Ramos (cell line): ENCODE data around the gene NOSIP.

ENCODE experiments used
- in situ Hi-C: fragments of 300-500 bp; cut with MboI; formaldehyde crosslinking; loops from one replicate; pipeline ENCODE4 v1.14.3; 2022; ENCODE audit warnings: low sequenced_read_pairs; ENCODE audit not compliant: unreplicated experiment

NOSIP gene

DNA sequence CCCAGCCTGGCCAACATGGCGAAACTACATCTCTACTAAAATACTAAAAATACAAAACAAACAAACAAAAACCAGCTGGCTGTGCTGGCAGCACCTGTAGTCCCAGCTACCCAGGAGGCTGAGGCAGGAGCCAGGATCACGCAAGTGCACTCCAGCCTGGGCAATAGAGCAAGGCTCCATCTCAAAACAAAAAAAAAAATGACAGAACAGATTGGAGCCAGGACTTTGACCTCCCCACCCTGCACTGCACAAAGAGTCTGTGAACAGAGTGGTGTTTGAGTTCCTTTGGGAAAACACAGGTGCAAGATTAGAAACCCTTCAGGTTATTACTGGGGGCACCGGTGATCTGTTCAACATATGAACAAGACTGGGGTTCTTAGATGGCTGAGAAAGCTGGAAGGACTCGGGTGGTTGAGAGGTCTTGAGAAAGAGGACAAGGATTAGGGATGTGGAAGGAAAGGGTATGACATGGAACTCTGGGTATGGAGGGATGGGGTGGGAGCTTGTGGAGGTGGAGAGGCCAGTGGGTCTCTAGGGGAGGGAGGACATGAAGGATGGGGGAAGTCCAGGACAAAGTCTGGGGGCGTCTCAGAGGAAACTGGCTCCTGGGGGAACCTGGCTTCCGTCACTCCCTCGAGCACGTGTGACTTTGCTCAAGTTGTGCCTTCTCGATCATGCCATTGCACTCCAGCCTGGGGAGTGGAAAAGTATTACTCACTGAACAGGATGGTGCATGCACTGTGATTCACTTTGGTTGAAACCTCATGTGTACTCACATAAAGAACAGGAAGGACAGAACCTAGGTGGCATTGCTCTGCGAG, 26.7 kb downstream of the NOSIP start:
- in situ Hi-C loops: no loop called here

DNA sequence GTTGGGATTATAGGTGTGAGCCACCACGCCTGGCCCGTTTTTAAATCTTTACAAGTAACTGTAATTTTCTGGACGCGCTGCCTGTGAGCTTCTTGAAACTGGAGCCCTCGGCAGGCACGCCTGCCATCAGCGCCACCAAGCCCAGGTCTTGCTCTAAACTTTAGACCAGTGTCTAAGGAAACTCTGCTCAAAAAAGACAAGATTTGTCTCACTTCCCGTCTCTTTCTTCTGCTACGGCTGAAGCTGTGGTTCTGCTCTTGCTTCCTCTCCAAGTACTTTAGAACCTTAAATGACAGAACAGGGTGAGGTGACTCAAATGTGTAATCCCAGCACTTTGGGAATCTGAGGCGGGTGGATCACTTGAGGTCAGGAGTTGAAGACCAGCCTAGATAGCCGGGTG, 27.6 kb downstream of the NOSIP start:
- in situ Hi-C loops: no loop called here

DNA sequence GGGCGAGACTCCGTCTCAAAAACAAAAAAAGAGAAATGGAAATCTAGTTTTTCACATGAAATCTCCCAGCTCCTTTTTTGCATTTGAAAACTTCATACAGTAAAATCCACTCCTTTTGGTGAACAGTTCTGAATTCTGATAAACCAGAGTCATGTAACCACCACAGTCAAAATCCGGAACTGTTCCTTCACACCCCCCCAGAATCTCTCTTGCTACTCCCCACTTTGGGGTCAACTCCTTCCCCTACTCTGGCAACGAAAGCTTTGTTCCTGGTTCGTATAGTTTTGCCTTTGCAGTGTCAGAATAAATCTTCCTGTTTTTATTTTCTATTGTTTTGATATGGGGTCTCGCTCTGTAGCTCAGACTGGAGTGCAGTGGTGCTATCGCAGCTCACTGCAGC, 28.8 kb downstream of the NOSIP start:
- in situ Hi-C loops: no loop called here

DNA sequence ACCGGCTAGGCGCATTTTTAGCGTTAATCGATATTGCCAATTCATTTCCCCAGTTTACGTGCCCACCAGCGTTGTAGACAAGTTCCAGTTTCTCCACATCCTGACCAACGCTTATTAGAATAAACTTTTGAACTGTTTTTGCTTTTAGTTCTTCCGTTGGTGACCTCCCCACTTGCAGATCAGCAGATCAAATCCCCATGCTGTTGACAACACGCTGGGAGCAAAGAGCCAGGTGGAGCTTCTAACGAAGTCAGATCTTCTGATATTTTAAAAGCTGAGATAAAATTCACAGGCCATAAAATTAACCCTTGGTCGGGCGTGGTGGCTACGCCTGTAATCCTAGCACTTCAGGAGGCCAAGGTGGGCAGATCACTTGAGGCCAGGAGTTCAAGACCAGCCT, 31.3 kb downstream of the NOSIP start:
- in situ Hi-C loops: no loop called here

DNA sequence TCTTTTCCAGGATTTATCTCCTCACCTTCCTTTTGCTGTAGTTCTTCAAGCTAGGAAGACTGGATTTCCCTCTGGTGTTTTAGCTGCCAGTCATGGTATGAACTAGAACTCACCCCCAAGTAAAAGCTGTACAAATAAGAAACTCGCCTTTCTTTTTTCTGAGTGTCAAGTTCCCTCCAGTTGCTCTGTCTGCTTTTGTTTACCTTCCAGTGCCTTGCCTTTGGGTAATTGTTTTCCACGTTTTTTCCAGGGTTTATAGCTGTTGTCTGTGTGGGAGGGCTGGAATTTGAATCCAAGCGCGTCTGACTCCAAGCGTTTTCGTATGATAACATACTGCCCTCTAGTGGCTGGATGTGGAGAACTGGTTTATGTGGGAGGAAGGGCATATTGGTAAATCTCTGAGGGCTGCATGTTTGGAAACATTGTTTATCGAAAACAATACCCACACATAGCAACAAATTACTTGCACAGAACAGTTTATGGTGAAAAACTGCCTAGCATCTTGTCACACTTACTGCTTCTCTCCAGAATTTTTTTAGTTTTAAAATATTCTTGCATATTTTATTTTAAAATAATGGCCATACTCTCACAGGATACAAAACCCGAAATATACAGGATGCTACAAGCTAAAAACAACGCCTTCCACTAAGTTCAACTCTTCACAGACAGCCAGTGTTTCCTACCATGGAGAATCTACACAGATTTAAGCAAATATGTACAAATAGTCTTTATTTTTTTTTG, 33.4 kb downstream of the NOSIP start:
- in situ Hi-C loops: no loop called here

DNA sequence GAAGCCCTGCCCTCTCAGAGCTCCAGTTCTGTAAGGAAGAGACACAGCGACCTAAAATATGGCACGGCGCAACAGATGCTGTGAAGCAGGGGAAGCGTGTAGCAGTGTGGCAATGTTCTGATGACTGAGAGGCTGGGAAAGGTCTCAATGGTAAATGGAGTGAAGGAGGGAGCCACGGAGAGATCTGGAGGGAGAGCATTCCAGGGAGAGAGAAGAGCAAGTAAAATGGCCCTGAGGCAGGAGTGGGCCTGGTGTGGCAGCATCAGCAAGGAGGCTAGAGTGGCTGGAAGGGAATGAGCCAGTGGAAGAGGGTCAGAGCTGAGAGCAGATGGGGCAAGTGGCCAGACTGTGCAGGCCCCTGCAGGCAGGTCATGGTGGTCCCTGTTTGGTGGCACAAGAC, 36.2 kb downstream of the NOSIP start:
- in situ Hi-C loops: loop anchor here (5.0 kb wide), 1 partner anchor 37 kb away; no protein-coding TSS in a partner anchor

DNA sequence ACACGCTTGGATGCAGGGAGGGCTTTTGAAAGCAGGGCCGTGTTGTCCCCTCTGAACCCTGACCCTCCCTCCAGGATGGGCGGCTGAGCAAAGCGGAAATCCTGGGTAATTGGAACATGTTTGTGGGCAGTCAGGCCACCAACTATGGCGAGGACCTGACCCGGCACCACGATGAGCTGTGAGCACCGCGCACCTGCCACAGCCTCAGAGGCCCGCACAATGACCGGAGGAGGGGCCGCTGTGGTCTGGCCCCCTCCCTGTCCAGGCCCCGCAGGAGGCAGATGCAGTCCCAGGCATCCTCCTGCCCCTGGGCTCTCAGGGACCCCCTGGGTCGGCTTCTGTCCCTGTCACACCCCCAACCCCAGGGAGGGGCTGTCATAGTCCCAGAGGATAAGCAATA, 37.3 kb downstream of the NOSIP start:
- in situ Hi-C loops: loop anchor here (5.0 kb wide), 1 partner anchor 36 kb away; no protein-coding TSS in a partner anchor

DNA sequence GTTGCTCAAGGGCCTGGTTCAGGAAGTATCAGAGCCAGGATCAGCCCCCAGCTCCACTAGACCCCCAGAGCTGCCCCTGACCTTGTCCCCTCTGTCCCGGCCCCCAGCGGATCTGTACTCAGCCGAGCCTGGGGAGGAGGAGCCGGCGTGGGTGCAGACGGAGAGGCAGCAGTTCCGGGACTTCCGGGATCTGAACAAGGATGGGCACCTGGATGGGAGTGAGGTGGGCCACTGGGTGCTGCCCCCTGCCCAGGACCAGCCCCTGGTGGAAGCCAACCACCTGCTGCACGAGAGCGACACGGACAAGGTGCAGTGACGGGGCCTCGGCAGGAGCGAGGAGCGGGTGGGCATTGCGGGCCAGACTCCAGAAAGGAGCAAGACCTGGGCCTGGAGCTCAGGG, 37.9 kb downstream of the NOSIP start:
- in situ Hi-C loops: loop anchor here (5.0 kb wide), 1 partner anchor 35 kb away; no protein-coding TSS in a partner anchor

DNA sequence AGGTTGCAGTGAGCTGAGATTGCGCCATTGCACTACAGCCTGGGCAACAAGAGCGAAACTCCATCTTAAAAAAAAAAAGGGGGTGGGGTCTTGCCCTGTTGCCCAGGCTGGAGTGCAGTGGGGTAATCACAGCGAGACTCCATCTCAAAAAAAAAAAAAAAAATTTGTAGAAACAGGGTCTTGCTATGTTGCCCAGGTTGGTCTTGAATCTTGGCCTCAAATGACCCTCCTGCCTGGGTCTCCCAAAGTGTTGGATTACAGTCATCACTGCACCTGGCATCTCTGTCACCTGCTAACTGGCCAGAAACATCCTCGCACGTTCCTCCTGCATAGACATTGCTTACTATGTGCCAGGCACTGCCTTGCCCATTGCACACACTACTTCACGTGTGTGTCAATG, 38.4 kb downstream of the NOSIP start:
- in situ Hi-C loops: loop anchor here (5.0 kb wide), 1 partner anchor 35 kb away; no protein-coding TSS in a partner anchor

DNA sequence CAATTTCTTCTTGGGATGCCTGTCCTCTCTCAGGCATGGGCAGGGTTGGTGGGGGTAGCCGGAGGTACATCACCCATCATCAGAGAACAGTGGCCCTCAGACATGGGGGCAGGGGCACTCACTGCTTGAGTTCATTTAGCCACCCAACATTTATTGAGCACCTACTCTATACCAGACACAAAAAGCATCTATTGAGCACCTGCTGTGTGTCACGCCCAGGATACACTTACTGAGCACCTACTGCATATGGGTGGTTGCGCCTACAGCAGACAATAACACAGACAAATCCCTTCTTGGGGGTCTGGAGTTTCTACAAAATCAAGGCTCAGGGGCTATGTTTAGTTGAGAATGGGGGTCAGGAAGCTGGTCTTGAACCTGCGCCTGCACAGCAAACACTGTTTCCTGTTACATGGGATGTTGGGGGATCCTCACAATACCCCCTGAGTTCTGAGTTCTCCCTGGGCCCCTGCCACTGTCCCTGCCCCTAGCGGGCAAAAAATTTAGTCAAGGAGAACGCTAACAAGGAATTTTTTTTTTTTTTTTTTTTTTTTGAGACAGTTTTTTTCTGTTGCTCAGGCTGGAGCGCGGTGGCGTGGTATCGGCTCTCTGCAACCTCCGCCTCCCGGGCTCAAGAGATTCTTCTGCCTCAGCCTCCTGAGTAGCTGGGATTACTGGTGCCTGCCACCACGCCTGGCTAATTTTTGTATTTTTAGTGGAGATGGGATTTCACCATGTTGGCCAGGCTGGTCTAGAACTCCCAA, 41.0 kb downstream of the NOSIP start:
- in situ Hi-C loops: no loop called here

DNA sequence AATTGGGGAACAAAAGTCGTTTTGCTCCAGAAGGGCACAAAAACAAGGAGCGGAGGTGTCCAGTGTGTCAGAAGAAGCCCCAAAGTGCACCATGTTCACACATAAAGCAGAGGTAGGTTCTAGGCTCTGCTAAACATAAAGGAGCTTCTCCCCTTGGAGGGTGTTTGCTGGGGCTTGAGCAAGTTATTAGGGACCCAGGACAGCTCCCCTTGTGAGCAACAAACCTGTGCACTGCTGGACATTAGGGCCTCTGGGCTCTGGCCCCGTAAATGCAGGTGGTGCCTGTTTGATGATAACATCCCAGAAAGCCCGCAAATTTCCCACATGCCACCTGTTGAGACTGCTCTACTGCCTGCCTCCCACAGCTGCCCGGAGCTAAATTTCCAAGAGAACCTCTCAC, 41.7 kb downstream of the NOSIP start:
- in situ Hi-C loops: no loop called here

DNA sequence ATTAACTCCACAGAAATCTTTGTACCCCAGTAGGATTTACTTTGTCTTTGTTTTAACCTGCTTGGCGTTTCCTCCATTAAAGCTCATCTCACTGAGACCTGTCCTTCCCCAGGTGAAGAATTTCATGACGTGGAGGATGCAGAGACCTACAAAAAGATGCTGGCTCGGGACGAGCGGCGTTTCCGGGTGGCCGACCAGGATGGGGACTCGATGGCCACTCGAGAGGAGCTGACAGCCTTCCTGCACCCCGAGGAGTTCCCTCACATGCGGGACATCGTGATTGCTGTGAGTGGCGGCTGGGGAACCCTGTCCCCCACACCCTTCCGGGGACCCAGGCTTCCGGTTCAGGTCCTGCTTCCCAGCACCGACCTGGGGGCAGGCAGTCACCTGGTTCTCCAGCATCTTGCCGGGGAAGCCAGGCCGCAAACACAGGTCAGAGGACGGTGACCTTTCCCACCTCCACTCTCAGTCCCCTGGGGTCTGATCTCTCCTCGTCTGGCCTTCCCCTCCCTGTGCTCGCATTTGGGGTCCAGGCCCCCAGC, 43.4 kb downstream of the NOSIP start:
- in situ Hi-C loops: no loop called here

DNA sequence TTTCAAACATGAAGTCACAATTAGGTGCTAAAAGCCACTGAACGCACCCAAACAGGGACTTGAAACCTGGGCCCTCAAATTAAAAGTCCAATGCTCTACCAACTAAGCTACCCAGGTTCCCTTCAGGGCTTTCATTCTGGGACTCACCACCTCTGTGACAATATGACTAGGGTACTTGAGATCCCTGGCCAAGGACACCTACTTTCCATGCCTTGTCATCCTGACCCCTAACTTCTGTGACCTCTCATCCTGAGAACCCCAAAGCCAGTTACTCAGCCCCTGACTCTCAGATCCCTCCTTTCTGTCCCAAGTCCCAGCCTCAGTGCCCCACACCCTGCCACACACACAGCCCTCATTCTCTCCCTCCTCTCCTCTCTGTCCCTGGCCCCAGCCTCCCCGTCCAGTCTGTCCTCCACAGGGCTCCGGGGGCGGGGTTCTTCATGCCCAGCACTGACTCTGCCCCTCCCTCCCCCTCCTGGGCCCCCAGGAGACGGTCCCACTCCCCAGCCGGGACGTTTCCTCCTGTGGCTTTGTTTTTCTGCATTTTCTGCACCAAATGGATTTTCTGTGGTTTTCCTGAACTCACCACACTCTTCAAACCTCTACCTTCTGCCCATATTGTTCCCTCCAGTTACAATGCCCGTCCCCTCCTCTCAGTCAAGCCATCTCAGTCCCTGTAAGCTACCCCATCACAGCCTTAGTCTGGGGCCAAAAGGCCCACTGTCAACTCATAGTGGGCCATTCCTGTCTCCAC, 45.5 kb downstream of the NOSIP start:
- in situ Hi-C loops: no loop called here

DNA sequence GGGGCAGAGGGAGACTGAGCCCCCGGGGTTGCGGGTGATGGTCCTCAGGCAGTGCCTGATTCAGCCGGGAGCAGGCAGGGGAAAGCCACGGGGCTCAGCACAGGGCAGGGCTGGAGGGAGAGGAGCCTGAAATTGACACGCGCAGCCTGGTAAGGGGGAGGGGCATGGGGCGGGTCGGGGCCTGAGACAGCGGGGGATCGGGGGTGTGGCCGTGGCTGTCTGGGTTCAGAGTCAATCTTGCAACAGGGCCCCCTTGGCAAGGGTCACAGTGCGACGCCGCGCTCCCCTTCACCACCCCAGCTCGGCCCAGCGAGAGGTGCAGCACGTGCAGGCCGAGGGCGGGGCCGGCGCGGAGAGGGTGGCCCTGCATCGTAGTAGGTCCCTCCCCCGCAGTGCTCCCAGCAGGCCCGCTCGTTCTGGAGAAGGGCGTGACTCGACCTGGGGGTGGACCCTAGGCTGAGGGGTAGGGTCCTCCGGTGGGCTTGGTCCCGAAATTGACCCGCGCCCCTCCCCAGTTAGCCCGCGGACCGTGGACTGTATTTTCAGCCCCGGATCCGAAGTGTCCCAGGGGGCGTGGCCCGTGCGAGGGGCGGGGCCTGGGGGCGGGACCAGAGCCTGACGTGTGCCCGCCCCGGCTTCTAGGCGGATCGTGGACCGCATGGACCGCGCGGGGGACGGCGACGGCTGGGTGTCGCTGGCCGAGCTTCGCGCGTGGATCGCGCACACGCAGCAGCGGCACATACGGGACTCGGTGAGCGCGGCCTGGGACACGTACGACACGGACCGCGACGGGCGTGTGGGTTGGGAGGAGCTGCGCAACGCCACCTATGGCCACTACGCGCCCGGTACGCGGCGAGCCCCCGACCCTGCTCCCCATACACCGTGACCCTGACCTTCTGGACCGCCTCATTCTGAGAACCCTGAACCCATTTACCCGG, 46.5 kb downstream of the NOSIP start:
- in situ Hi-C loops: no loop called here

DNA sequence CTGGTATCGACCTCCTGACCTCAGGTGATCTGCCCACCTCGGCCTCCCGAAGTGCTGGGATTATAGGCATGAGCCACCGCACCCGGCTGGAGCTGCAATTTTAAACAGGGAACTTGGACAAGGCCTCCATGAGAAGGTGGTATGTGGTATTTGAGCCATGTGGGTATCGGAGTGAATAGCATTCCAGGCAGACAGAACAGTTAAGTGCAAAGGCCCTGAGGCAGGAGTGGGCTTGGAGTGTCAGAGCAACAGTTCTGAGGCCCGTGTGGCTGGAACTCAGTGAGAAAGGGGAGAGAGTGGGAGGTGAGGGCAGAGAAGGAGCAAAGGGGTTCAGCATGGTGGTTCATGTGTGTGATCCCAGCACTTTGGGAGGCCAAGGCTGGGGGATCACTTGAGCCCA, 49.6 kb downstream of the NOSIP start:
- in situ Hi-C loops: no loop called here

DNA sequence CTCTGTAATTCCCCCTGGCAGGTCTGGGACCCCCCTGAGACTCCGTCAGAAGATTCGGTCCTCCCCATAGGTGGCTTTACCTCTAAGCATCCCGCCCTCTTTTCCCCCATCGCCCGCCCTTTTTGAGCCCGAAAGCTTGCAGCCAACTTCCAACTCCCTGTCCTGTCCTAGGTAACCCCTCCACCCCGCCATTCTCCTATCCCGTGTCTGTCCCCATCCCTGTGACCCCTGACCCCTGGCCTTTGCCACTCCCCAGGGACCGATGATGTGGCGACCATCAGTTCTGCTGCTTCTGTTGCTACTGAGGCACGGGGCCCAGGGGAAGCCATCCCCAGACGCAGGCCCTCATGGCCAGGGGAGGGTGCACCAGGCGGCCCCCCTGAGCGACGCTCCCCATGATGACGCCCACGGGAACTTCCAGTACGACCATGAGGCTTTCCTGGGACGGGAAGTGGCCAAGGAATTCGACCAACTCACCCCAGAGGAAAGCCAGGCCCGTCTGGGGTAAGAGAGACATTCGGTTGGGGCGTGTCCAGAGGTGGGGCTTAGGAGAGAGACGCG, 52.1 kb downstream of the NOSIP start:
- in situ Hi-C loops: no loop called here

DNA sequence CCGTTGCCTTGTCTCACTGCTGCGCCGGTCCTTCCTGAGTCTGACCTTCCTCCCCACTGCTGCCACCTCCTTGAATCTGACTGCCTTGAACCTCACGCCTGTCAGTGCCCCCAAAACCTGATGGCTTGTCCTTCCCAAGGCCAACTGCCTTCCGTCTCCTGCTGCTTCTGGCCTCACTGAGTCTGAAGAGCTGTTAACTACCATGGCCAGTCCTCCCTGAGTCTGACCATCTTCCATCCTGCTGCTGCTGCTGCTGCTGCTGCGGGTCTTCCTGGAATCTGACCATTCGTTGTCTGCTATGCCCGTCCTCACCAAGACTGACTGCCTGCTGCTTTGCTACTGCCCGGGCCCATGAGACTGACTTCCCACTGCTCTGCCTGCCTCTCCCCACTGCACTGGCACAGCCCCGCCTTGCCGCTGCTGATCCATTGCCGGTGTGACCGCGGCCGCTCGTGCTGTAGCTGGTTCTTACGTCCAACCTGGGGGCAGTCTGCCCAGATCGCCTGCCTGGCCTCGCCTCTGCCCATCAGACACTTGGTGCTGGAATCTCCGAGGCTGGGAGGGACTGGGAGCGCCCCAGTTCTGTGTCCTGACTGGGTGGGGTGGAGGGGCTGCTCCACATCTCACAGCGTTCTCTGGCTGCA, 55.4 kb downstream of the NOSIP start:
- in situ Hi-C loops: no loop called here

DNA sequence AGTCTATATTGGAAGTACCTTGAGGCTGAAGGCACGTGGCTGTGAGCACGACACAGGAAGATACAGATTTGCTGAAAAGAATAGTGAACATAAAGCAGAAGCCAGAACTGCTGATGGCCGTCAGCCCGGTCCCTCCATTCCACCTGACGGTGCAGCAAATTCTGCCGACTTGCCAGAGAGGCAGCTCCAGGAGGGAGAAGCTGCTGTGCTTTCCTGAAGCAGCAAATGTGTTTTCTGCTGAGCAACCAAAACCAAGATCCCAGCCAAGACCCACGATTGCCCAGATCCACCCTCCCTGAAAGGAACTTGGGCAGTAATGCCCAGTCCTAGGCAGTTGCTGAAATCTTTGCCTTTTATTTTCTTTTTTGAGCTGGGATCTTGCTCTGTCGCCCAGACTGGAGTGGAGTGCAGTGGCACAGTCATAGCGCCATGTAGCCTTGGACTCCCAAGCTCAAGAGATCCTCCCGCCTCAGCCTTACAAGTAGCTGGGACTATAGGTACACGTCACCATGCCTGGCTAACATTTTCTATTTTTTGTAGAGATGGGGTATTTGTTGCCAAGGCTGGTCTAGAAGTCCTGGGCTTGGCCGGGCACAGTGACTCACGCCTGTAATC, 59.5 kb downstream of the NOSIP start:
- in situ Hi-C loops: no loop called here
